ENCODE results near the gene LIN7A. TPM values are rescaled to one million over a fixed set of nuclear protein-coding genes. Genes with fewer than 3 reads are reported as not detected.

The LIN7A gene
- total and polyA plus RNA-seq, 2 of the 8 experiments (the other 6 are each of a cell fraction or from before 2014, with no cell fraction given): 5.8 to 22.0 TPM

GRCh38 chr12:80941916-80942315 lies 4.2 kb upstream of the LIN7A start:
- H2BK15ac ChIP-seq (ENCODE audit: low read length): no peak overlapping the region
- no peak overlapping the region for H3K14ac ChIP-seq (ENCODE audit: insufficient read length)
- no peaks in the 10 kb centered on the region for H3K79me2 ChIP-seq (ENCODE audit: control insufficient read depth in 1 of 2, insufficient read depth in 2 of 2, low read length in 2 of 2)
- H2BK12ac ChIP-seq (ENCODE audit: low read depth, low read length): no peak overlapping the region
- H2BK120ac ChIP-seq (replicated peaks; ENCODE audit: low read depth, low read length): no peak overlapping the region
- no peak overlapping the region for H3K4ac ChIP-seq (replicated peaks; ENCODE audit: insufficient read length, low read depth, low read length)
- no peaks in the 10 kb centered on the region for H3K9me3 ChIP-seq (ENCODE audit: insufficient read depth in 2 of 2, low read depth in 1 of 2, low read length in 1 of 2)
- H2AFZ ChIP-seq (ENCODE audit: low read length): no peak overlapping the region
- no peaks in the 10 kb centered on the region for H4K20me1 ChIP-seq (replicated peaks in 1 of 2; ENCODE audit: control insufficient read depth in 1 of 2, insufficient read depth in 2 of 2, low read length in 2 of 2)
- no peaks in the 10 kb centered on the region; a peak in 1 of 7 replicates for H3K27me3 ChIP-seq (replicated peaks in 1 of 4; ENCODE audit: control insufficient read depth in 3 of 4, extremely low read depth in 1 of 4, insufficient read depth in 3 of 4, low read length in 3 of 4)
- no peaks in the 10 kb centered on the region for H3K36me3 ChIP-seq (ENCODE audit: control insufficient read depth in 2 of 4, insufficient read depth in 4 of 4, low read length in 3 of 4)
- H3K79me1 ChIP-seq (ENCODE audit: low read depth, low read length): no peaks in the 10 kb centered on the region
- 77% methylated on average over 1 of the region's 1 CpG; no CpG with 5 or more reads in 1 of the 2 experiments for WGBS, 2 experiments (ENCODE audit: extremely low coverage in 1 of 2, insufficient coverage in 1 of 2, insufficient read length in 1 of 2, insufficient replicate concordance in 2 of 2, low coverage in 1 of 2, low lambda C conversion rate in 2 of 2, missing lambda C conversion rate in 1 of 2)
- peaks cover 3% of the 10 kb centered on the region; the same call in 1 of the 2 replicates for H3K23me2 ChIP-seq (ENCODE audit: low read depth, low read length)
- H2AK5ac ChIP-seq (ENCODE audit: low read depth, low read length): no peak overlapping the region
- H4K8ac ChIP-seq (ENCODE audit: extremely low read depth, insufficient read depth, low read length): no peak overlapping the region
- no peak overlapping the region for H4K5ac ChIP-seq (ENCODE audit: insufficient read length, low read depth, low read length)
- no peak overlapping the region for H3K9ac ChIP-seq (replicated peaks in 1 of 4; ENCODE audit: extremely low read depth in 1 of 4, low read depth in 3 of 4, low read length in 3 of 4)
- no peak overlapping the region for H2BK5ac ChIP-seq (ENCODE audit: low read depth, low read length)
- peaks cover 0 to 9% (median 2%) of the 10 kb centered on the region in 4 experiments; a peak in 2 of 7 replicates for H3K4me1 ChIP-seq (replicated peaks in 1 of 4; ENCODE audit: control insufficient read depth in 3 of 4, insufficient read depth in 4 of 4, low read length in 3 of 4)
- H3K18ac ChIP-seq (ENCODE audit: extremely low read depth, low read length): no peak overlapping the region
- H2BK20ac ChIP-seq (ENCODE audit: low read length): no peak overlapping the region
- no peak overlapping the region for H4K91ac ChIP-seq (replicated peaks; ENCODE audit: insufficient read length, low read length)
- no peak overlapping the region for H3K27ac ChIP-seq (ENCODE audit: low read depth, low read length)
- CTCF ChIA-PET (ENCODE audit: partially characterized antibody): interaction anchor here (0.6 kb wide), 1 partner anchor 169 kb away, joined by 3 read pairs; no protein-coding TSS in a partner anchor
- H3K23ac ChIP-seq (ENCODE audit: insufficient read length): no peak overlapping the region
- H3K4me2 ChIP-seq (ENCODE audit: insufficient read depth in 1 of 2, low read depth in 2 of 2, low read length in 2 of 2): no peak overlapping the region
- no peak for DNase-seq (ENCODE audit: low read depth in 1 of 2, low spot score in 2 of 2)
- POLR2A ChIA-PET (ENCODE audit: partially characterized antibody): no interaction called here
- no peak overlapping the region for H3K56ac ChIP-seq (replicated peaks; ENCODE audit: insufficient read length, low read depth, low read length)
- H3K4me3 ChIP-seq (ENCODE audit: extremely low read depth in 1 of 4, insufficient read depth in 2 of 4, low read depth in 3 of 4, low read length in 4 of 4): no peak overlapping the region
- FAIRE-seq: no peak
- TF ChIP-seq SRF (IDR thresholded peaks at IDR 0.05; ENCODE audit: low read depth, low read length): no peak
- TF ChIP-seq CHD2 (IDR thresholded peaks at IDR 0.05; ENCODE audit: low read length): no peak
- no peak for TF ChIP-seq NANOG (IDR thresholded peaks at IDR 0.05; ENCODE audit: insufficient read depth, low read depth, low read length, poor library complexity, severe bottlenecking)
- no peak for TF ChIP-seq EZH2 (IDR thresholded peaks at IDR 0.05; ENCODE audit: low read depth, low read length, severe bottlenecking)
- no peak for TF ChIP-seq SIX5 (IDR thresholded peaks at IDR 0.05; ENCODE audit: low read depth, low read length)
- no peak for TF ChIP-seq SP2 (IDR thresholded peaks at IDR 0.05; ENCODE audit: low read length)
- no peak for TF ChIP-seq RFX5 (IDR thresholded peaks at IDR 0.05; ENCODE audit: borderline replicate concordance, low read depth, low read length)
- TF ChIP-seq TCF12 (IDR thresholded peaks at IDR 0.05; ENCODE audit: low read depth, low read length): no peak
- no peak for TF ChIP-seq CTCF (IDR thresholded peaks at IDR 0.05; ENCODE audit: control extremely low read depth in 1 of 3, insufficient read depth in 1 of 3, low read depth in 1 of 3, low read length in 3 of 3)
- TF ChIP-seq RBBP5 (IDR thresholded peaks at IDR 0.05; ENCODE audit: borderline replicate concordance, low read depth, low read length): no peak
